Right cardiac atrium (tissue), 5 donors: Measurements from ENCODE around the gene KCNAB1. TPM values are rescaled to one million over a fixed set of nuclear protein-coding genes. Genes with fewer than 3 reads are reported as not detected.
A peak's percentile ranks its signal among the peaks of the same experiment; 100 is the strongest.

Source experiments
- ATAC-seq, 2 donors: fragments of 200-7000 bp; cut with Tn5 transposase; one replicate each; pipeline versions ENCODE4 v1.8.0 to v1.9.1; 2020; ENCODE audit warnings: moderate library complexity in 2 of 2, mild to moderate bottlenecking in 1 of 2
- DNase-seq, 3 donors: peaks; one replicate each; pipeline ENCODE4 v3.0.0-alpha.2; 2020
- H3K27ac ChIP-seq: one replicate; pipeline ENCODE4 v1.5.1; 2013; ENCODE audit warnings: mild to moderate bottlenecking, low read length, control low read depth, moderate library complexity
- H3K27me3 ChIP-seq: one replicate; pipeline ENCODE4 v1.6.1; 2013; ENCODE audit not compliant: control insufficient read depth, insufficient read depth
- H3K4me1 ChIP-seq: one replicate; pipeline ENCODE4 v1.6.1; 2013; ENCODE audit warnings: low read length; ENCODE audit not compliant: control insufficient read depth, insufficient read depth
- H3K4me3 ChIP-seq: one replicate; pipeline ENCODE4 v1.5.1; 2013; ENCODE audit warnings: low read length, control low read depth
- H3K9me3 ChIP-seq: one replicate; pipeline ENCODE4 v1.6.1; 2013; ENCODE audit warnings: low read length; ENCODE audit not compliant: control insufficient read depth
- WGBS: extraction: QIAGEN DNeasy Blood & Tissue Kit; methylation state at CpG from one replicate; pipeline ENCODE4 v1.1.7; 2013; 5-methylcytosine and 5-hydroxymethylcytosine counted together
- intact Hi-C, 4 donors: fragments of 100-400 bp; cut with DNase I; formaldehyde crosslinking; loops; one replicate each; pipeline versions ENCODE4 v1.11.0 to v1.14.0; 2022 to 2023
- polyA plus RNA-seq: library from polyadenylated mRNA; stranded (reverse); fragments of 200-250 nt; gene quantifications from one replicate; pipeline ENCODE4 v1.2.3, GENCODE V29; 2013
- total RNA-seq, 4 donors: library from RNA; stranded (reverse); fragmentation: NEBNext Ultra II Directional; extraction: Animal tissue kit (Norgen Biotek cat#: 25700); gene quantifications; one replicate each; pipeline ENCODE4 v1.2.1, GENCODE V29; 2021
- donor health status: healthy with polysubstance abuse.
- donor health status: DM: no; HTN: yes; CAD: no.
- donor health status: DM: no; HTN: no; CAD: no.
- donor health status: DM: no; HTN: yes; CAD: no; lungs with severe emphysema.
- donor health status: DM: yes; HTN: yes; CAD: no.

Gene KCNAB1
- total and polyA plus RNA-seq, 5 donors: 1.1 to 3.7 (median 2.0) TPM

DNA sequence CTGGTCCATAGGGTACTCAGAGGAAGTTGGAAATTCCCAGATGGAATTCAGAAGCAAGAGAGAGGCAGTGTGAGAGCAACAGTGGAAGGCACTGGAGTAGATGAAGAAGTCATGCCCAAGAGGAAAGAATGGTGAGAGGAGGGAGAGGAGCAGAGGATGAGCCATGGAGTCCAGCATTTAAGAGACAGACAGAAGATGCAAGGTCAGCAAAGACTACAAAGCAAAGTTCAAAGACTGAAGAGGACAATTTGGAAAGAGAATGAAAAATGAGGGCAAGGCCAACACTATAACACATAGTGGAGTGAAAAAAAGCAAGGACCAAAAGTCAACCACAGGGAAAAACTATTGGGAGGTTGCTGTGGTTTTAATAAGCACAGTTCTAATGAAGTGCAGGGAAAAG lies 255.8 kb downstream of the KCNAB1 start:
- ATAC-seq (no peak), DNase-seq (no peak)
- H3K4me3 ChIP-seq: no peak overlapping the region
- H3K27ac ChIP-seq: no peak overlapping the region
- no peaks in the 10 kb centered on the region for H3K4me1 ChIP-seq
- H3K27me3 ChIP-seq: no peaks in the 10 kb centered on the region
- H3K9me3 ChIP-seq: no peaks in the 10 kb centered on the region
- intact Hi-C loops: no loop called here

- H3K27me3 ChIP-seq: no peaks in the 10 kb centered on the region
- intact Hi-C loops: no loop called here
- DNase-seq (no peak), ATAC-seq (no peak)
- H3K4me3 ChIP-seq: no peak overlapping the region
- H3K9me3 ChIP-seq: no peaks in the 10 kb centered on the region
- 62% methylated on average over 7 of the region's 7 CpGs for WGBS
- no peaks in the 10 kb centered on the region for H3K4me1 ChIP-seq
- no peak overlapping the region for H3K27ac ChIP-seq
Measured at GRCh38 chr3:156377266-156377665, 256.9 kb downstream of the KCNAB1 start.

DNA sequence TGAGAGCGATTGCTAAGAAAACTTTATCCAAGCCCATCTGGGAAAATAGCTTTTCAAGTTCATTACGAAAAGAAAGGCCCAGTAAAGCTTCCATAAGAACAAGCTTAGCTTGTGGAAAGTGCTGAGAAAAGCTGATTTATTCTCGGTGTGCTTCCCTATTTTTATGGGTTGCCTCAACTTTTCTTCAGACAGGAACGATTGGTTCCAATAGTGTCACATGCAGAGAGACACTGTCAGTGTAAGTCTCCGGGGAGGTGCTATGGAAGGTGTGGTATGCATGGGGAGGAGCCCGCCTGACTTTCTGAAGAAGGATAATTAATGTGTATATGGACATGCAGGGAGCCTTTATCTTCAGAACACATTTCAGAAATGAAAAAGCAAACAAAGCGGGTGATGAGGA lies 257.3 kb downstream of the KCNAB1 start:
- DNase-seq: no peak
- intact Hi-C loops: no loop called here

GRCh38 chr3:156378871-156379270 lies 258.5 kb downstream of the KCNAB1 start:
- H3K27me3 ChIP-seq: no peaks in the 10 kb centered on the region
- no peak for ATAC-seq
- no peaks in the 10 kb centered on the region for H3K9me3 ChIP-seq
- H3K4me1 ChIP-seq: peaks cover 4% of the 10 kb centered on the region
- WGBS: 98% methylated on average over 3 of the region's 3 CpGs
- DNase-seq: no peak
- H3K27ac ChIP-seq: no peak overlapping the region
- intact Hi-C loops: no loop called here
- no peak overlapping the region for H3K4me3 ChIP-seq

More for the DNA sequence above, 257.3 kb downstream of the KCNAB1 start:
- Histone ChIP-seq H3K4me1 (peaks cover under 1% of the 10 kb centered on the region), H3K27ac (no peak overlapping the region), H3K9me3 (no peaks in the 10 kb centered on the region), H3K27me3 (no peaks in the 10 kb centered on the region), H3K4me3 (no peak overlapping the region)
- 89% methylated on average over 7 of the region's 7 CpGs for WGBS
- no peak for ATAC-seq

- ATAC-seq (no peak), DNase-seq (no peak)
- H3K27ac ChIP-seq: no peak overlapping the region
- H3K9me3 ChIP-seq: no peaks in the 10 kb centered on the region
- peaks cover 4% of the 10 kb centered on the region for H3K4me1 ChIP-seq
- WGBS: 95% methylated on average over 1 of the region's 1 CpG
- intact Hi-C loops: no loop called here
- no peaks in the 10 kb centered on the region for H3K27me3 ChIP-seq
- no peak overlapping the region for H3K4me3 ChIP-seq
Measured at GRCh38 chr3:156379327-156379726, 258.9 kb downstream of the KCNAB1 start.

DNA sequence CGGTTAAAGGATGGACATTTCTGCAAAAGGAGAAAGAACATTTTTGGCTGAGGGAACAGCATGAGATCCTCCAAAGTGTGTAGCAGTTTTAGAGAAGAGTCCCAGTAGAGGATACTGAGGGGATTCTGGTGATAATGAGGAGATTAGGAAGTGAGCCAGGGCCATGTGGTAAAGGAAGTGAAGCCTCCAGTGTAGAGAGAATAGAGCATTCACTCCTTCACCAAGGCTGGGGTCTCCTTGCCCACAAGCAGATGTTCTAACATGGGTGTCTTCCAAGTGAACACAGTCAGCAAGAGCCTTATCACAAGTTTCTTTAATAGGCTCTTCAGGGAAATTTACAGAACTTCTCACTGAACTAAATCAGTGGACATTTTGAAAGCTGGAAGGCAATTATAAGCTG lies 260.9 kb downstream of the KCNAB1 start:
- peaks cover 4% of the 10 kb centered on the region for H3K4me1 ChIP-seq
- WGBS: 0% methylated on average over 1 of the region's 1 CpG
- ATAC-seq (no peak), DNase-seq (no peak)
- intact Hi-C loops: loop anchor here in 1 of 4 donors (5.0 kb wide), 1 partner anchor 229 kb away; no protein-coding TSS in a partner anchor
- no peaks in the 10 kb centered on the region for H3K9me3 ChIP-seq
- no peaks in the 10 kb centered on the region for H3K27me3 ChIP-seq
- H3K4me3 ChIP-seq: no peak overlapping the region
- H3K27ac ChIP-seq: no peak overlapping the region

- Histone ChIP-seq H3K27ac (no peak overlapping the region), H3K4me3 (no peak overlapping the region), H3K27me3 (no peaks in the 10 kb centered on the region), H3K9me3 (no peaks in the 10 kb centered on the region), H3K4me1 (peaks cover 4% of the 10 kb centered on the region)
- WGBS: 85% methylated on average over 9 of the region's 9 CpGs
- peak in 1 of 2 donors; percentile 44 for ATAC-seq
- no peak for DNase-seq
- intact Hi-C loops: loop anchor here in 1 of 4 donors (5.0 kb wide), 1 partner anchor 230 kb away; no protein-coding TSS in a partner anchor
Measured at GRCh38 chr3:156382458-156383346, 262.3 kb downstream of the KCNAB1 start.

DNA sequence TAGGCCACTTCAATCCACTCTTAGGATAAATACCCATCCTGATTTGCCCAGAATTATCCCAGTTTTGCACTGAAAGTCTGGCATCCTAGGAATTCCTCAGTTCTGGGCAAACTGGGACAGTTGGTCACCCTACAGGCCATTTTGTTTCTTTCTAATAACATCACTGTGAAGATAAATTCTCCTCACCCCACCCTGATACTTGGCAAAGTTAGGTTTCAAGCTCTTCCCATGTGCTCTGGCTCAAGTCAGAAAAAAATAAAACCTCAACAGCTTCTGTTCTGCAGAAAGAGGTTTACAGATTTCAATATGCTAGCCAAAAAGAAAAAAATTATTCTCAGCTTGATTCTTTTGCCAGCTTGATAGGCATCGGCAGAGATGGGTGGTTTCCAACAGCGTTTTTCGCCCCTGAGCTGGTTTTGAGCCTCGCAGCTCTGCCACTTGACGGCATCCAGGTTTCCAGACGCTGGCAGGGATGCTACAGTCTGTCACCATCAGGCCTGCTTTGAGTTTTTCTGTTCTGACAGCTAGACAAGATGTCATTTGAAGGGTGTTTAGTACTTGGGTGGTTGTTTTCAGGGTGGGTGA lies 263.2 kb downstream of the KCNAB1 start:
- WGBS: 47% methylated on average over 6 of the region's 6 CpGs
- Histone ChIP-seq H3K27ac (no peak overlapping the region), H3K27me3 (no peaks in the 10 kb centered on the region), H3K9me3 (no peaks in the 10 kb centered on the region), H3K4me1 (peaks cover 4% of the 10 kb centered on the region), H3K4me3 (no peak overlapping the region)
- peak in 1 of 2 donors; percentile 77 for ATAC-seq
- DNase-seq: peak in 1 of 3 donors; percentile 41
- intact Hi-C loops: loop anchor here in 1 of 4 donors (5.0 kb wide), 1 partner anchor 231 kb away; no protein-coding TSS in a partner anchor

- no peaks in the 10 kb centered on the region for H3K27me3 ChIP-seq
- WGBS: 49% methylated on average over 6 of the region's 6 CpGs
- DNase-seq (peak in 2 of 3 donors; percentile 23 to 46), ATAC-seq (peak in 1 of 2 donors; percentile 61)
- intact Hi-C loops: no loop called here
- H3K4me3 ChIP-seq: no peak overlapping the region
- H3K4me1 ChIP-seq: no peaks in the 10 kb centered on the region
- no peaks in the 10 kb centered on the region for H3K9me3 ChIP-seq
- H3K27ac ChIP-seq: no peak overlapping the region
Measured at GRCh38 chr3:156388497-156389448, 268.4 kb downstream of the KCNAB1 start.

GRCh38 chr3:156389449-156389950 lies 269.1 kb downstream of the KCNAB1 start:
- H3K4me3 ChIP-seq: no peak overlapping the region
- intact Hi-C loops: no loop called here
- H3K27ac ChIP-seq: no peak overlapping the region

More at GRCh38 chr3:156389449-156389950, 269.1 kb downstream of the KCNAB1 start:
- H3K27me3 ChIP-seq: no peaks in the 10 kb centered on the region
- DNase-seq (no peak), ATAC-seq (no peak)
- no peaks in the 10 kb centered on the region for H3K9me3 ChIP-seq
- H3K4me1 ChIP-seq: no peaks in the 10 kb centered on the region
- 62% methylated on average over 3 of the region's 3 CpGs for WGBS
